Activated B cell treated with CpG ODN at 0.5 μM for 24 hours (primary cell): ENCODE results near the gene MRPL16. TPM values are rescaled to one million over a fixed set of nuclear protein-coding genes. Genes with fewer than 3 reads are reported as not detected.

Experiments
- ATAC-seq: fragments of 200-7000 bp; cut with Tn5 transposase; one replicate; pipeline ENCODE4 v1.10.0; 2021; ENCODE audit warnings: low read depth, mild to moderate bottlenecking, moderate library complexity
- CTCF ChIA-PET: fragments of 350-600 bp; sonication (Branson Sonifier 250); formaldehyde crosslinking; loops from one replicate; lab custom pipeline; 2021; ENCODE audit warnings: antibody characterized with exemption; lab: Charles Lee
- POLR2A ChIA-PET: fragments of 350-600 bp; sonication (Branson Sonifier 250); formaldehyde crosslinking; loops from one replicate; lab custom pipeline; 2021; ENCODE audit warnings: antibody characterized with exemption; lab: Charles Lee
- DNase-seq: peaks from one replicate; pipeline ENCODE4 v3.0.0; 2022
- H3K27ac Mint-ChIP-seq: one replicate; pipeline ENCODE4 v1.8.0; 2020; ENCODE audit warnings: mixed read lengths
- H3K27me3 Mint-ChIP-seq: one replicate; pipeline ENCODE4 v1.8.0; 2021; ENCODE audit warnings: mixed read lengths
- H3K36me3 Mint-ChIP-seq: one replicate; pipeline ENCODE4 v1.8.0; 2021; ENCODE audit warnings: low read depth, mixed read lengths
- H3K4me1 Mint-ChIP-seq: one replicate; pipeline ENCODE4 v1.8.0; 2021; ENCODE audit warnings: mixed read lengths
- H3K4me3 Mint-ChIP-seq: one replicate; pipeline ENCODE4 v1.8.0; 2020; ENCODE audit warnings: mild to moderate bottlenecking, mixed read lengths
- H3K9me3 Mint-ChIP-seq: one replicate; pipeline ENCODE4 v1.8.0; 2020; ENCODE audit warnings: mixed read lengths
- intact Hi-C: fragments of 100-400 bp; cut with micrococcal nuclease; formaldehyde crosslinking; loops from one replicate; pipeline ENCODE4 v1.15.1; 2024
- total RNA-seq: library from RNA; stranded (reverse); gene quantifications from 2 replicates; pipeline ENCODE4 v1.2.3, GENCODE V29; 2022
- TF ChIP-seq, protein P1 (sequence below): fragments of 200-600 bp; IDR thresholded peaks from one replicate; pipeline ENCODE4 v1.8.0; 2022; ENCODE audit warnings: antibody characterized with exemption, mild to moderate bottlenecking

Gene MRPL16
- total RNA-seq, 1 donor from 2014 or later = 57.7 TPM

DNA sequence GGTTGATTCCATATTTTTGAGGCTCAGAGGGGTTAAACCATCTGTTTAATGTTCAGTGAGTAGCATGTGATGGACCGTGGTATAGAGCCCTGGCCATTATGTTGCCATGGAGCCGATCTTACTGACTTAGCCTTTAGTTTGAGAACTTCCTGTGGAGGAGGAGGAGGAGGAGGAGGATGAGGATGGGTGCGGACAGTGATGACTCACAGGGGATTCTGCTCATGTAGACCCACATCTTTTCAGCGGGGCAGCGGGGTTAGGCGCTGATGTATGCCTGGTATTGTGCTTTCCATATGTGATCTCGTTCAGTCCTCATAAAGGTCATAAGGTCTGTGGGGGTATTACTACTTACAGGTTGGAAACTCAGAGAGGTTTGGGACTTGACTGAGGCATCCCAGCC is 41.5 kb downstream of the MRPL16 start:
- ChIA-PET POLR2A (no interaction called here), CTCF (interaction anchor here (1.5 kb wide), 1 partner anchor 15 kb away, joined by 4 read pairs; the partner anchor contains the start of gene STX3)
- H3K4me3 Mint-ChIP-seq = no peak overlapping the region
- H3K36me3 Mint-ChIP-seq = peaks cover 4% of the 10 kb centered on the region
- peaks cover 39% of the 10 kb centered on the region for H3K4me1 Mint-ChIP-seq
- no peak overlapping the region for H3K27ac Mint-ChIP-seq
- intact Hi-C loops = no loop called here
- TF ChIP-seq, protein P1, sequence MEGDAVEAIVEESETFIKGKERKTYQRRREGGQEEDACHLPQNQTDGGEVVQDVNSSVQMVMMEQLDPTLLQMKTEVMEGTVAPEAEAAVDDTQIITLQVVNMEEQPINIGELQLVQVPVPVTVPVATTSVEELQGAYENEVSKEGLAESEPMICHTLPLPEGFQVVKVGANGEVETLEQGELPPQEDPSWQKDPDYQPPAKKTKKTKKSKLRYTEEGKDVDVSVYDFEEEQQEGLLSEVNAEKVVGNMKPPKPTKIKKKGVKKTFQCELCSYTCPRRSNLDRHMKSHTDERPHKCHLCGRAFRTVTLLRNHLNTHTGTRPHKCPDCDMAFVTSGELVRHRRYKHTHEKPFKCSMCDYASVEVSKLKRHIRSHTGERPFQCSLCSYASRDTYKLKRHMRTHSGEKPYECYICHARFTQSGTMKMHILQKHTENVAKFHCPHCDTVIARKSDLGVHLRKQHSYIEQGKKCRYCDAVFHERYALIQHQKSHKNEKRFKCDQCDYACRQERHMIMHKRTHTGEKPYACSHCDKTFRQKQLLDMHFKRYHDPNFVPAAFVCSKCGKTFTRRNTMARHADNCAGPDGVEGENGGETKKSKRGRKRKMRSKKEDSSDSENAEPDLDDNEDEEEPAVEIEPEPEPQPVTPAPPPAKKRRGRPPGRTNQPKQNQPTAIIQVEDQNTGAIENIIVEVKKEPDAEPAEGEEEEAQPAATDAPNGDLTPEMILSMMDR = no peak
- DNase-seq = no peak
- H3K27me3 Mint-ChIP-seq = no peaks in the 10 kb centered on the region
- no peaks in the 10 kb centered on the region for H3K9me3 Mint-ChIP-seq
- ATAC-seq = no peak

GRCh38 chr11:59767225-59767611 is 43.4 kb downstream of the MRPL16 start:
- Mint-ChIP-seq H3K4me1 (peaks cover 28% of the 10 kb centered on the region), H3K27ac (peak overlapping the region; percentile 6), H3K9me3 (no peaks in the 10 kb centered on the region), H3K4me3 (no peak overlapping the region), H3K36me3 (peaks cover 3% of the 10 kb centered on the region), H3K27me3 (no peaks in the 10 kb centered on the region)
- no peak for DNase-seq
- ChIA-PET CTCF (interaction anchor here (1.2 kb wide), 1 partner anchor 13 kb away, joined by 3 read pairs; the partner anchor contains the start of gene STX3), POLR2A (interaction anchor here (0.7 kb wide), 1 partner anchor 12 kb away, joined by 3 read pairs; the partner anchor contains the start of gene STX3)
- ATAC-seq = no peak
- intact Hi-C loops = no loop called here
- TF ChIP-seq, protein P1 = no peak

- ATAC-seq (no peak), DNase-seq (no peak)
- ChIA-PET CTCF (interaction anchor here (1.2 kb wide), 1 partner anchor 12 kb away, joined by 3 read pairs; the partner anchor contains the start of gene STX3), POLR2A (interaction anchor here (0.7 to 1.1 kb wide), 2 partner anchors 12 to 44 kb away, joined by 3 read pairs; partner anchors contain the start of genes MRPL16 and STX3)
- intact Hi-C loops = no loop called here
- Mint-ChIP-seq H3K9me3 (no peaks in the 10 kb centered on the region), H3K27ac (peak overlapping the region; percentile 6), H3K27me3 (no peaks in the 10 kb centered on the region), H3K36me3 (peaks cover 3% of the 10 kb centered on the region), H3K4me1 (peaks cover 22% of the 10 kb centered on the region), H3K4me3 (no peak overlapping the region)
- TF ChIP-seq, protein P1 = no peak
Measured at GRCh38 chr11:59766542-59767224, 43.9 kb downstream of the MRPL16 start.

GRCh38 chr11:59765068-59765735 is 45.4 kb downstream of the MRPL16 start:
- no peak for ATAC-seq
- POLR2A ChIA-PET = no interaction called here
- peaks cover 11% of the 10 kb centered on the region for H3K4me1 Mint-ChIP-seq
- DNase-seq = no peak
- no peak overlapping the region for H3K27ac Mint-ChIP-seq
- TF ChIP-seq, protein P1 = no peak
- peaks cover 3% of the 10 kb centered on the region for H3K36me3 Mint-ChIP-seq
- no peaks in the 10 kb centered on the region for H3K27me3 Mint-ChIP-seq
- H3K9me3 Mint-ChIP-seq = no peaks in the 10 kb centered on the region
- CTCF ChIA-PET = no interaction called here
- intact Hi-C loops = no loop called here
- no peak overlapping the region for H3K4me3 Mint-ChIP-seq

DNA sequence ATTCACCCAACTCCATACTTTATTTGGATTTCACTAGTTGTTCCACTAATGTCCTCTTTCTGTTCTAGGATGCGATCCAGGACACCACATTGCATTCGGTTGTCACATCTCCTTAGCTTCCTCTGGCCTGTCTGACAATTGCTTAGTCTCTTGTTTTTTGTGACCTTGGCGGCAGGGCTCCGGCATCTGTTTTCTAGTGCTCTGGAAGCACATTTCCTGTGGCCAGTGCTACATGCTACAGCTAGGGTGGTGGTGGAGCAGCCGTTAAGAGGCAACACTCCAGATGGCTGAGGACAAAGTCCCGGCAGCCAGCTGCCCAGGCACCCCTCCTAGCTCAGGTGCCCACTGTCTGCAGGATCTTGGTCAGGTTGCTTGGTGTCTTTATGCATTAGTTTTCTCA is 48.6 kb downstream of the MRPL16 start:
- intact Hi-C loops = no loop called here
- ATAC-seq = no peak
- peaks cover 3% of the 10 kb centered on the region for H3K36me3 Mint-ChIP-seq
- CTCF ChIA-PET = no interaction called here
- no peak for DNase-seq
- POLR2A ChIA-PET = no interaction called here
- H3K4me1 Mint-ChIP-seq = peaks cover 16% of the 10 kb centered on the region
- TF ChIP-seq, protein P1 = no peak
- no peak overlapping the region for H3K4me3 Mint-ChIP-seq
- no peaks in the 10 kb centered on the region for H3K27me3 Mint-ChIP-seq
- no peak overlapping the region for H3K27ac Mint-ChIP-seq
- H3K9me3 Mint-ChIP-seq = no peaks in the 10 kb centered on the region
